Measurements from ENCODE around the gene DLG4. TPM values are rescaled to one million over a fixed set of nuclear protein-coding genes. Genes with fewer than 3 reads are reported as not detected.

The DLG4 gene
- total RNA-seq, 1 donor from 2014 or later = 45.6 TPM

DNA sequence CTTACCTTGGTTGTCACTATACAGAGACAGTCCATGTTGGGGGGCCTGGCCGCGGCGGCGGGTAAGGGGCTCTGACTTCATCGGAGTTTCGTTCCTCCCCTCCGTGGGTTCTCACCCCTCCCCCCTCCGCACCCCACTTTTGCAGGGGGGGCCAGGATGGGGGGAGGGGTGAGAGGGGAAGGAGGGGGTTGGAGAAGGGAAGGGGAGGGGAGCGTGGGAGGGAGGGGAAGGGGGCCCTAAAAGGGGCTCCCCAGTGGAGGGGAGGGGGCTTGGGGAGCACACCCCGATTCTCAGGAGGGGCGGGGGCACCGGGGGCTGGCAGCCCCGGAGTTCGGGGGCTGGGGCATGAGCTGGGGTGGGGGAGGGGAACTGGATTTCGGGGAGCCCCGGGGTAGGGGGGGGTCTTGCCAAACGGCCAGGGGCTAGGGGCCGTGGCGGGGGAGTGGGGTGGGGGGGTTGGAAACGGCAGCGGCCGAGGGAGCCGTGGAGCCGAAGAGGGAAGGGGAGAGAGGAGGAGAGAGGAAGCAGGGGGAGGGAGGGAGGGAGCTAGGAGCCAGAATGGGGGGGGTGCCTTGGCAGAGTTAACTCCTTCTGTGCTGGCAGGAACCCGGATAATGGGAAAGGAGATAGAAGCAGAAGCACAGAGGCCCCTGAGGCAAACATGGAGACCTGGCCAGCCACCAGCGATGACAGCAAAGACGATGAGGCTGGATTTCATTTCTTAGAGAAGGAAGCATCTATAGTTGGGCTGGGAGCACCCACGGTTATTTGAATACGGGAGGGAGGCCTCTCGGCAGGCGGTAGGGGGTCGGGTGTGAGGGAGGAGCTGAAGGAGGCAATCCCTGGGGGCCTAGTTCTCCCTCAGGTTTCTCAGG, 2.3 kb downstream of the DLG4 start:
- Mint-ChIP-seq H3K4me3 (ENCODE audit: unreplicated experiment) (peak overlapping the region; percentile 96), H3K27ac (ENCODE audit: unreplicated experiment) (peak overlapping the region; percentile 80), H3K36me3 (ENCODE audit: low read depth, unreplicated experiment) (peaks cover 10% of the 10 kb centered on the region), H3K9me3 (ENCODE audit: unreplicated experiment) (no peaks in the 10 kb centered on the region), H3K4me1 (ENCODE audit: low read depth, unreplicated experiment) (peaks cover 32% of the 10 kb centered on the region), H3K27me3 (ENCODE audit: low read depth, unreplicated experiment) (no peaks in the 10 kb centered on the region)
- TF ChIP-seq EZH2 (IDR thresholded peaks at IDR 0.05; ENCODE audit: insufficient read depth, low read length) = no peak
- TF ChIP-seq, protein P1, sequence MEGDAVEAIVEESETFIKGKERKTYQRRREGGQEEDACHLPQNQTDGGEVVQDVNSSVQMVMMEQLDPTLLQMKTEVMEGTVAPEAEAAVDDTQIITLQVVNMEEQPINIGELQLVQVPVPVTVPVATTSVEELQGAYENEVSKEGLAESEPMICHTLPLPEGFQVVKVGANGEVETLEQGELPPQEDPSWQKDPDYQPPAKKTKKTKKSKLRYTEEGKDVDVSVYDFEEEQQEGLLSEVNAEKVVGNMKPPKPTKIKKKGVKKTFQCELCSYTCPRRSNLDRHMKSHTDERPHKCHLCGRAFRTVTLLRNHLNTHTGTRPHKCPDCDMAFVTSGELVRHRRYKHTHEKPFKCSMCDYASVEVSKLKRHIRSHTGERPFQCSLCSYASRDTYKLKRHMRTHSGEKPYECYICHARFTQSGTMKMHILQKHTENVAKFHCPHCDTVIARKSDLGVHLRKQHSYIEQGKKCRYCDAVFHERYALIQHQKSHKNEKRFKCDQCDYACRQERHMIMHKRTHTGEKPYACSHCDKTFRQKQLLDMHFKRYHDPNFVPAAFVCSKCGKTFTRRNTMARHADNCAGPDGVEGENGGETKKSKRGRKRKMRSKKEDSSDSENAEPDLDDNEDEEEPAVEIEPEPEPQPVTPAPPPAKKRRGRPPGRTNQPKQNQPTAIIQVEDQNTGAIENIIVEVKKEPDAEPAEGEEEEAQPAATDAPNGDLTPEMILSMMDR (IDR thresholded peaks at IDR 0.05; ENCODE audit: insufficient read depth, low read depth, low read length) = no peak
- Histone ChIP-seq H3K9ac (ENCODE audit: low read length) (peak overlapping the region; percentile 79), H3K4me3 (ENCODE audit: insufficient read depth, low read depth, low read length) (peak overlapping the region; percentile 65), H3K27ac (ENCODE audit: low read depth, low read length) (no peak overlapping the region), H3K4me1 (ENCODE audit: insufficient read depth, low read length) (peaks cover 45% of the 10 kb centered on the region), H3K79me2 (ENCODE audit: insufficient read depth, low read length) (peaks cover 64% of the 10 kb centered on the region), H2AFZ (ENCODE audit: low read depth, low read length) (no peak overlapping the region), H4K20me1 (ENCODE audit: insufficient read depth, low read length) (peaks cover 60% of the 10 kb centered on the region), H3K36me3 (ENCODE audit: insufficient read depth, low read length) (peaks cover 3% of the 10 kb centered on the region), H3K4me2 (ENCODE audit: low read length) (peak overlapping the region; percentile 92), H3K9me3 (ENCODE audit: insufficient read depth, low read depth, low read length) (no peaks in the 10 kb centered on the region), H3K27me3 (ENCODE audit: insufficient read depth, low read length) (no peaks in the 10 kb centered on the region)
- DNase-seq (ENCODE audit: low read depth) (peak; percentile 59), FAIRE-seq (no peak)

- peak overlapping the region; percentile 65 for H3K4me3 ChIP-seq (ENCODE audit: insufficient read depth, low read depth, low read length)
- H2AFZ ChIP-seq (ENCODE audit: low read depth, low read length) = no peak overlapping the region
- no peaks in the 10 kb centered on the region for H3K9me3 ChIP-seq (ENCODE audit: insufficient read depth, low read depth, low read length)
- H3K36me3 ChIP-seq (ENCODE audit: insufficient read depth, low read length) = no peaks in the 10 kb centered on the region
- peaks cover 9% of the 10 kb centered on the region for H3K36me3 Mint-ChIP-seq (ENCODE audit: low read depth, unreplicated experiment)
- no peak overlapping the region for H3K27ac ChIP-seq (ENCODE audit: low read depth, low read length)
- H3K79me2 ChIP-seq (ENCODE audit: insufficient read depth, low read length) = peaks cover 62% of the 10 kb centered on the region
- no peak for TF ChIP-seq EZH2 (IDR thresholded peaks at IDR 0.05; ENCODE audit: insufficient read depth, low read length)
- TF ChIP-seq, protein P1 (IDR thresholded peaks at IDR 0.05; ENCODE audit: insufficient read depth, low read depth, low read length) = no peak
- no peaks in the 10 kb centered on the region for H3K27me3 Mint-ChIP-seq (ENCODE audit: low read depth, unreplicated experiment)
- peak overlapping the region; percentile 92 for H3K4me2 ChIP-seq (ENCODE audit: low read length)
- no peak for FAIRE-seq
- no peak for DNase-seq (ENCODE audit: low read depth)
- H3K4me1 Mint-ChIP-seq (ENCODE audit: low read depth, unreplicated experiment) = peaks cover 33% of the 10 kb centered on the region
- peaks cover 57% of the 10 kb centered on the region for H4K20me1 ChIP-seq (ENCODE audit: insufficient read depth, low read length)
- no peaks in the 10 kb centered on the region for H3K27me3 ChIP-seq (ENCODE audit: insufficient read depth, low read length)
- peaks cover 49% of the 10 kb centered on the region for H3K4me1 ChIP-seq (ENCODE audit: insufficient read depth, low read length)
- peak overlapping the region; percentile 79 for H3K9ac ChIP-seq (ENCODE audit: low read length)
- H3K27ac Mint-ChIP-seq (ENCODE audit: unreplicated experiment) = peak overlapping the region; percentile 42
- H3K4me3 Mint-ChIP-seq (ENCODE audit: unreplicated experiment) = peak overlapping the region; percentile 82
- no peaks in the 10 kb centered on the region for H3K9me3 Mint-ChIP-seq (ENCODE audit: unreplicated experiment)
These were observed 3.2 kb downstream of the DLG4 start for GRCh38 chr17:7216242-7217112.
